NCI-H1105 (cell line): Measurements from ENCODE around the gene PIGZ.

Experiments used
- DNase-seq: peaks from one replicate; lab custom pipeline; 2025; lab: John Stamatoyannopoulos, UW

The PIGZ gene

DNA sequence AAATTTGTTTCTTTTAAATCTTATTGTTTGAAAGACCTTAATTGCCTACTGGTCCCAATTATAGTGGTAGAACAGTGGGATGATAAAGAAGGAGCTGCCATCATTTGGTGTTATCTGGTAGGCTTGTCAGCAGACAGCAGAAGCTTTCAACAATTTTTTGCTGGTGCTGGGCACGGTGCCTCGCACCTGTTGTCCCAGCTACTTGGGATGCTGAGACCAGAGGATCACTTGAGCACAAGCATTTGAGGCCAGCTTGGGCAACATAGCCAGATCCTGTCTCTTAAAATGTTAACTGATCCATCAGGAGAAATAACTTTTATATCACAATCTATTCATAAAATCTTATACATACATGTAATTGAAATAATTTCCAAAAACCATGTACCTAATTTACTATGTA is 64.9 kb downstream of the PIGZ start:
- no peak for DNase-seq

DNA sequence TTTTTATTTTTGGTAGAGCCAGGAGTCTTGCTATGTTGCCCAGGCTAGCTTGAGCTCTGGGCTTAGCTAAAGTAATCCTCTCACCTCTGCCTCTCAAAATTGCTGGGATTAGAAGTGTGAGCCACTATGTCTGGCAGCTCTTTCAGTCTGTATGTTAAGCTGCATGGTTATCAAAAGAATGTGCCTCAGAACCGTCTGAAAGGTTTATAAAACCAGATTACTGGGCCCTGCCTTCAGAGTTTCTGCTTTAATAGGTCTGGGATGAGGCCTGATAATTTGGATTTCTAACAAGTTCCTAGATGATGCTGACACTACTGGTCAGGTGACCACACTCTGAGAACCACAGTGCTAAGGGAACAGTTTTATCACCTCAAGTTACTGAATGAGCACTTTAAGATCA is 66.3 kb downstream of the PIGZ start:
- DNase-seq = no peak

DNA sequence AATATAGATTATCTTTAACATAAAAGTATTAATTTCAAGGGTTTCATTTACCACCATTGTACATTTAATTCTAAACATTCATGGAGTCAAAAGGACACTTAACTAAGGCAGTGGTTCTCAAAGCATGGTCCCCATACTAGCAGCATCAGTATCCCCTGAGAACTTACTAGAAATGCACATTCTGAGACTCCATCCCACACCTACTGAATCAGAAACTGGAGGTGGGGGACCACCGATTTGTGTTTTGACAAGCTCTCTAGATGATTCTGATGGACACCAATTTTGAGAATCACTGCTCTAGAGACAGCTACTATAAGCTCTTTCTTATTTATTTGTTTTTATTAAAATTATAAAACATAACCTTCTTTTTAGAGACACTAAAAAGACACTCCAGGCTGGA is 66.9 kb downstream of the PIGZ start:
- DNase-seq = no peak
